IMR-90 (cell line): ENCODE data around the gene THADA. TPM values are rescaled to one million over a fixed set of nuclear protein-coding genes. Genes with fewer than 3 reads are reported as not detected.

Experiments used
- ATAC-seq: fragments of 200-7000 bp; cut with Tn5 transposase; 2 replicates; pipeline ENCODE4 v1.9.1; 2020; ENCODE audit warnings: low read depth, mild to moderate bottlenecking, moderate library complexity
- BruUV-seq: library from RNA; stranded (reverse); fragments of 400-500 nt; replicated peaks from 2 replicates; lab custom pipeline; 2021; lab: Mats Ljungman, UMichigan
- CTCF ChIA-PET: fragments of 300-600 bp; formaldehyde crosslinking; extraction: SDS; loops from one replicate; lab custom pipeline; 2021; ENCODE audit warnings: antibody characterized with exemption; lab: Yijun Ruan, JAX
- POLR2A ChIA-PET: fragments of 300-600 bp; sonication (Branson Sonifier 250); formaldehyde crosslinking; loops from one replicate; lab custom pipeline; 2022; ENCODE audit warnings: antibody characterized with exemption; ENCODE audit not compliant: unreplicated experiment; lab: Charles Lee
- DNase-seq: peaks from one replicate; pipeline ENCODE4 v3.0.0; 2013
- H2AFZ ChIP-seq: replicated peaks from 2 replicates; pipeline ENCODE3; 2013; ENCODE audit warnings: low read length, mild to moderate bottlenecking; ENCODE audit not compliant: poor library complexity
- H2AK5ac ChIP-seq: 2 replicates; pipeline ENCODE4 v1.6.1; 2013; ENCODE audit warnings: low read depth, low read length, inconsistent platforms
- H2AK9ac ChIP-seq: replicated peaks from 2 replicates; pipeline ENCODE3; 2013; ENCODE audit warnings: mild to moderate bottlenecking, low read depth, low read length, moderate library complexity; ENCODE audit not compliant: poor library complexity
- H2BK120ac ChIP-seq: 2 replicates; pipeline ENCODE4 v1.6.1; 2013; ENCODE audit warnings: low read depth, low read length, inconsistent platforms
- H2BK15ac ChIP-seq: 3 replicates; pipeline ENCODE4 v1.6.1; 2013; ENCODE audit warnings: low read depth, low read length, inconsistent platforms
- H2BK20ac ChIP-seq: 2 replicates; pipeline ENCODE4 v1.6.1; 2013; ENCODE audit warnings: low read depth, mild to moderate bottlenecking, inconsistent platforms, low read length, moderate library complexity
- H2BK5ac ChIP-seq: 2 replicates; pipeline ENCODE4 v1.6.1; 2013; ENCODE audit warnings: mild to moderate bottlenecking, low read depth, low read length, inconsistent platforms; ENCODE audit not compliant: poor library complexity, severe bottlenecking
- H3K14ac ChIP-seq: replicated peaks from 2 replicates; pipeline ENCODE4 v1.6.1; 2013; ENCODE audit warnings: low read depth, low read length, inconsistent platforms
- H3K18ac ChIP-seq: 2 replicates; pipeline ENCODE4 v1.6.1; 2013; ENCODE audit warnings: low read depth, low read length, control low read depth
- H3K23ac ChIP-seq: 2 replicates; pipeline ENCODE4 v1.6.1; 2013; ENCODE audit warnings: low read depth, low read length, inconsistent platforms
- H3K27ac ChIP-seq: 2 replicates; pipeline ENCODE4 v1.5.1; 2013; ENCODE audit warnings: mild to moderate bottlenecking, control low read depth, low read length; ENCODE audit not compliant: insufficient read depth
- H3K27me3 ChIP-seq: 2 replicates; pipeline ENCODE4 v1.6.1; 2013; ENCODE audit warnings: low read length; ENCODE audit not compliant: control insufficient read depth, insufficient read depth
- H3K36me3 ChIP-seq: 2 replicates; pipeline ENCODE4 v1.6.1; 2013; ENCODE audit warnings: low read length, mixed read lengths; ENCODE audit not compliant: control insufficient read depth, insufficient read depth
- H3K4ac ChIP-seq: 2 replicates; pipeline ENCODE4 v1.6.1; 2013; ENCODE audit warnings: low read depth, low read length, inconsistent platforms
- H3K4me1 ChIP-seq: 2 replicates; pipeline ENCODE4 v1.6.1; 2013; ENCODE audit warnings: low read length, mixed read lengths; ENCODE audit not compliant: control insufficient read depth, insufficient read depth
- H3K4me2 ChIP-seq: 2 replicates; pipeline ENCODE4 v1.6.1; 2013; ENCODE audit warnings: low read depth, mild to moderate bottlenecking, control low read depth, low read length, moderate library complexity
- H3K4me3 ChIP-seq: 2 replicates; pipeline ENCODE4 v1.5.1; 2013; ENCODE audit warnings: low read depth, mild to moderate bottlenecking, control low read depth, low read length, moderate library complexity; ENCODE audit not compliant: insufficient read depth
- H3K56ac ChIP-seq: 2 replicates; pipeline ENCODE4 v1.6.1; 2013; ENCODE audit warnings: low read length, inconsistent platforms; ENCODE audit not compliant: insufficient read depth; ENCODE audit errors: extremely low read depth
- H3K79me1 ChIP-seq, 2 experiments: 2 replicates each; pipeline ENCODE4 v1.6.1; 2013; ENCODE audit warnings: low read length in 2 of 2, inconsistent platforms in 1 of 2, low read depth in 1 of 2
- H3K9ac ChIP-seq: 2 replicates; pipeline ENCODE4 v1.6.1; 2013; ENCODE audit warnings: low read depth, low read length, control low read depth
- H3K9me1 ChIP-seq: 2 replicates; pipeline ENCODE4 v1.6.1; 2013; ENCODE audit warnings: low read length, inconsistent platforms; ENCODE audit not compliant: insufficient read depth
- H3K9me3 ChIP-seq: 2 replicates; pipeline ENCODE4 v1.6.1; 2013; ENCODE audit warnings: low read length; ENCODE audit not compliant: control insufficient read depth, insufficient read depth
- H4K20me1 ChIP-seq: 2 replicates; pipeline ENCODE4 v1.6.1; 2013; ENCODE audit warnings: low read length, inconsistent platforms; ENCODE audit not compliant: insufficient read depth
- H4K5ac ChIP-seq: 2 replicates; pipeline ENCODE4 v1.6.1; 2013; ENCODE audit warnings: mild to moderate bottlenecking, low read depth, low read length, control low read depth
- H4K8ac ChIP-seq, 2 experiments: 2 replicates each; pipeline ENCODE4 v1.6.1; 2013; ENCODE audit warnings: low read depth in 2 of 2, low read length in 2 of 2, control low read depth in 1 of 2, inconsistent platforms in 1 of 2
- H4K91ac ChIP-seq: 2 replicates; pipeline ENCODE4 v1.6.1; 2013; ENCODE audit warnings: low read depth, low read length, inconsistent platforms; ENCODE audit not compliant: insufficient read depth
- BHLHE40 ChIP-seq: fragments of 150-350 bp; IDR thresholded peaks from 2 replicates; pipeline ENCODE4 v1.6.1; 2016; ENCODE audit warnings: mild to moderate bottlenecking, low read depth, low read length
- CEBPB ChIP-seq: IDR thresholded peaks from 2 replicates; pipeline ENCODE4 v1.6.1; 2012; ENCODE audit warnings: low read depth, low read length, improper control_type of control experiment
- FOS ChIP-seq: fragments of 150-350 bp; IDR thresholded peaks from 2 replicates; pipeline ENCODE4 v1.6.1; 2016; ENCODE audit warnings: low read depth, low read length
- MAFK ChIP-seq: IDR thresholded peaks from 2 replicates; pipeline ENCODE4 v1.6.1; 2012; ENCODE audit warnings: low read depth, low read length, improper control_type of control experiment
- MAZ ChIP-seq: IDR thresholded peaks from 2 replicates; pipeline ENCODE4 v1.6.1; 2012; ENCODE audit warnings: low read depth, mild to moderate bottlenecking, low read length, improper control_type of control experiment, moderate library complexity, borderline replicate concordance
- POLR2A ChIP-seq: IDR thresholded peaks from 2 replicates; pipeline ENCODE4 v1.6.1; 2012; ENCODE audit warnings: mild to moderate bottlenecking, low read depth, low read length
- RCOR1 ChIP-seq: IDR thresholded peaks from 2 replicates; pipeline ENCODE4 v1.6.1; 2012; ENCODE audit warnings: mild to moderate bottlenecking, low read length, improper control_type of control experiment; ENCODE audit not compliant: insufficient replicate concordance
- RFX5 ChIP-seq: IDR thresholded peaks from 2 replicates; pipeline ENCODE4 v1.8.0; 2012; ENCODE audit warnings: low read depth, mild to moderate bottlenecking, low read length, moderate library complexity
- SMC3 ChIP-seq: fragments of 150-350 bp; IDR thresholded peaks from 2 replicates; pipeline ENCODE4 v1.6.1; 2016; ENCODE audit warnings: low read depth, mild to moderate bottlenecking, antibody characterized with exemption, low read length, moderate library complexity
- WGBS, 2 experiments: methylation state at CpG; one replicate each; pipeline versions ENCODE4 v1.1.5 to v1.1.7; 2013; ENCODE audit warnings: missing lambda C conversion rate in 2 of 2; ENCODE audit not compliant: insufficient read length in 1 of 2; ENCODE audit errors: extremely low coverage in 2 of 2; 5-methylcytosine and 5-hydroxymethylcytosine counted together
- dilution Hi-C: fragments of 300-500 bp; cut with HindIII; formaldehyde crosslinking; loops from one replicate; pipeline ENCODE4 v1.14.3; 2018; ENCODE audit warnings: low sequenced_read_pairs; ENCODE audit not compliant: unreplicated experiment
- in situ Hi-C: fragments of 300-500 bp; cut with MboI; formaldehyde crosslinking; loops from 3 replicates; pipeline ENCODE4 v1.14.3; 2019; ENCODE audit warnings: low sequenced_read_pairs, inconsistent platforms, mixed read lengths
- intact Hi-C: fragments of 100-400 bp; cut with micrococcal nuclease; formaldehyde crosslinking; loops from 2 replicates; pipeline ENCODE4 v1.10.0; 2022
- polyA plus RNA-seq, 3 experiments: library from polyadenylated mRNA; depleted of rRNA; stranded (reverse); fragments of >200 nt; gene quantifications; 2 replicates each; pipeline ENCODE4 v1.2.3, GENCODE V29; 2012; ENCODE audit warnings: low replicate concordance in 1 of 3
- total RNA-seq: library from RNA; depleted of rRNA; stranded (reverse); fragments of >200 nt; gene quantifications from 2 replicates; pipeline ENCODE4 v1.2.3, GENCODE V29; 2012
- TF ChIP-seq, protein P1 (sequence below): fragments of 150-350 bp; IDR thresholded peaks from 2 replicates; pipeline ENCODE4 v1.6.1; 2017; ENCODE audit warnings: mild to moderate bottlenecking, antibody characterized with exemption, low read length, low read depth
- TF ChIP-seq, protein P2 (sequence below): fragments of 150-350 bp; IDR thresholded peaks from 2 replicates; pipeline ENCODE4 v1.6.1; 2016; ENCODE audit warnings: low read depth, mild to moderate bottlenecking, low read length, moderate library complexity, borderline replicate concordance
- TF ChIP-seq, protein P3 (sequence below): conservative IDR thresholded peaks from 2 replicates; pipeline ENCODE4 v1.5.1; 2012; ENCODE audit warnings: mild to moderate bottlenecking, low read depth, low read length, improper control_type of control experiment

THADA gene
- total and polyA plus RNA-seq, 2 of the 4 experiments (the other 2 are of a cell fraction): 10.5 to 21.3 TPM

DNA sequence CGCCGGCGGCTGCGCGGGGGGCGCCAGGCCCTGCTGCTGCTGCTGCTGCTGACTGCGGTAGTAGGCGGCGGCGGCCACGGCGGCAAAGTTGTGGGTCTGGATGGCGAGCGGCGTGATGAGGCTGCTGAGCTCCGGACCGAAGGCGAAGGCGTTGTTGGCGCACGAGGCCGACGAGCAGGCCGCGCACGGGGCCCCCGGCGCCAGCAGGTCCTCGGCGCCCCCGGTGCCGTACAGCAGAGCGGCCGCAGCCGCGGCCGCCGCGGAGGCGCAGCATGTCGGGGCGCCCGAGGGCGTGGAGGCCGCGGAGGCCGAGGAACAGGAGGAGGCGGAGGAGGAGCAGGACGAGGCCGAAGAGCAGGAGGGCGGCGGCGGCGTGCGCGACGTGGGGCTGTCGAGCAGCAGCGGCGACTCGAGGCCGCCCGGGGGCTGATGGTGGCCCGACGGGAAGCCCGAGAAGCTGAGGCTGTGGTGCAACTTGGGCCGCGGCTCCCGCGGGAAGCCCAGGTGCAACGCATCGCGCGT, 371.2 kb downstream of the THADA start (continued):
- TF ChIP-seq SMC3: no peak

DNA sequence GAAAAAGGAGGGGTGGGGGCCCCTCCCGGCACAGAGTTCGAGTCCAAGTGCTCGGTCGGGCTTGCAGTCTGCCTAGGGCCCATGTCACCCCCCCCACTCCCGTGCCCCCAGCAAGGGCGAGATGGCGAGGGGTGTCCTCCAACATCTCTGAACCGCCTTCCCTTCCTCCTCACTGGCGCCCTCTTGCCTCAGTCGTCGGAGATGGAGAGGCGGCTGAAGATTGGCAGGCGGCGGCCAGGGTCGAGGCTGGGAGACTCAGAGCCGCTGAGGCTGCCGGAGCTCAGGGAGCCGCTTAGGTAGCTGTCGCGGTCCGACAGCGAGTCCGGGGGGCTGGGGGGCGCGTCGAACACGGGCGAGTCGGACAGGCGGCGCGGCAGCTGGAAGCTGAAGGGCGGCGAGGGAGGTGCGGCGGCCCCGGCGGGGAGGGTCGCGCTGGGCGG, 371.7 kb downstream of the THADA start:
- Histone ChIP-seq H3K4me3 (peak overlapping the region; percentile 87), H2BK5ac (peak overlapping the region; percentile 98), H2AK9ac (peak overlapping the region; percentile 85), H3K4ac (peak overlapping the region; percentile 77), H3K56ac (peak overlapping the region; percentile 77; the same call in 1 of the 2 replicates), H2AK5ac (peak overlapping the region; percentile 6), H4K8ac (peak overlapping the region in 1 of 2 experiments; percentile 73; a peak in 1 of 4 replicates), H2BK15ac (no peak overlapping the region), H3K18ac (peak overlapping the region; percentile 1; the same call in 1 of the 2 replicates), H3K27ac (peak overlapping the region; percentile 96), H3K4me1 (peaks cover 17% of the 10 kb centered on the region), H3K14ac (peak overlapping the region; percentile 38), H4K20me1 (peaks cover 37% of the 10 kb centered on the region), H4K5ac (0 out of 2 replicates have a peak overlapping the region, but pooled peaks have one; percentile 1), H2AFZ (peak overlapping the region; percentile 53), H3K4me2 (peak overlapping the region; percentile 44; the same call in 1 of the 2 replicates), H4K91ac (peak overlapping the region; percentile 39; the same call in 1 of the 2 replicates), H3K23ac (peak overlapping the region; percentile 41; the same call in 1 of the 2 replicates), H3K9me3 (no peaks in the 10 kb centered on the region), H2BK20ac (no peak overlapping the region), H2BK120ac (peak overlapping the region; percentile 30; the same call in 1 of the 2 replicates), H3K9ac (peak overlapping the region; percentile 91), H3K9me1 (peaks cover 3% of the 10 kb centered on the region), H3K27me3 (no peaks in the 10 kb centered on the region), H3K79me1 (peaks cover 10 to 21% of the 10 kb centered on the region in 2 experiments), H3K36me3 (peaks cover 24% of the 10 kb centered on the region)
- intact Hi-C loops (loop anchor here (5.0 kb wide), 1 partner anchor 137 kb away; no protein-coding TSS in a partner anchor), in situ Hi-C loops (loop anchor here (10.0 kb wide), 2 partner anchors 149 to 249 kb away; no protein-coding TSS in a partner anchor), dilution Hi-C loops (no loop called here)
- POLR2A ChIA-PET: interaction anchor here (0.6 kb wide), 1 partner anchor 177 kb away, joined by 3 read pairs; no protein-coding TSS in a partner anchor
- no peak for ATAC-seq
- peak; percentile 72 for DNase-seq
- BruUV-seq: no TSS peak
- WGBS, 2 experiments: 1% methylated on average over 16 of the region's 41 CpGs; no CpG with 5 or more reads in 1 of the 2 experiments
- CTCF ChIA-PET: interaction anchor here (2.2 kb wide), 1 partner anchor 249 kb away, joined by 8 read pairs; no protein-coding TSS in a partner anchor
- TF ChIP-seq RFX5: no peak
- no peak for TF ChIP-seq CEBPB
- no peak for TF ChIP-seq BHLHE40
- no peak for TF ChIP-seq FOS
- TF ChIP-seq MAFK: no peak
- no peak for TF ChIP-seq RCOR1
- TF ChIP-seq, protein P1, sequence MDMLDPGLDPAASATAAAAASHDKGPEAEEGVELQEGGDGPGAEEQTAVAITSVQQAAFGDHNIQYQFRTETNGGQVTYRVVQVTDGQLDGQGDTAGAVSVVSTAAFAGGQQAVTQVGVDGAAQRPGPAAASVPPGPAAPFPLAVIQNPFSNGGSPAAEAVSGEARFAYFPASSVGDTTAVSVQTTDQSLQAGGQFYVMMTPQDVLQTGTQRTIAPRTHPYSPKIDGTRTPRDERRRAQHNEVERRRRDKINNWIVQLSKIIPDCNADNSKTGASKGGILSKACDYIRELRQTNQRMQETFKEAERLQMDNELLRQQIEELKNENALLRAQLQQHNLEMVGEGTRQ: no peak
- TF ChIP-seq POLR2A: no peak
- TF ChIP-seq, protein P2, sequence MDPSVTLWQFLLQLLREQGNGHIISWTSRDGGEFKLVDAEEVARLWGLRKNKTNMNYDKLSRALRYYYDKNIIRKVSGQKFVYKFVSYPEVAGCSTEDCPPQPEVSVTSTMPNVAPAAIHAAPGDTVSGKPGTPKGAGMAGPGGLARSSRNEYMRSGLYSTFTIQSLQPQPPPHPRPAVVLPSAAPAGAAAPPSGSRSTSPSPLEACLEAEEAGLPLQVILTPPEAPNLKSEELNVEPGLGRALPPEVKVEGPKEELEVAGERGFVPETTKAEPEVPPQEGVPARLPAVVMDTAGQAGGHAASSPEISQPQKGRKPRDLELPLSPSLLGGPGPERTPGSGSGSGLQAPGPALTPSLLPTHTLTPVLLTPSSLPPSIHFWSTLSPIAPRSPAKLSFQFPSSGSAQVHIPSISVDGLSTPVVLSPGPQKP: no peak
- TF ChIP-seq, protein P3, sequence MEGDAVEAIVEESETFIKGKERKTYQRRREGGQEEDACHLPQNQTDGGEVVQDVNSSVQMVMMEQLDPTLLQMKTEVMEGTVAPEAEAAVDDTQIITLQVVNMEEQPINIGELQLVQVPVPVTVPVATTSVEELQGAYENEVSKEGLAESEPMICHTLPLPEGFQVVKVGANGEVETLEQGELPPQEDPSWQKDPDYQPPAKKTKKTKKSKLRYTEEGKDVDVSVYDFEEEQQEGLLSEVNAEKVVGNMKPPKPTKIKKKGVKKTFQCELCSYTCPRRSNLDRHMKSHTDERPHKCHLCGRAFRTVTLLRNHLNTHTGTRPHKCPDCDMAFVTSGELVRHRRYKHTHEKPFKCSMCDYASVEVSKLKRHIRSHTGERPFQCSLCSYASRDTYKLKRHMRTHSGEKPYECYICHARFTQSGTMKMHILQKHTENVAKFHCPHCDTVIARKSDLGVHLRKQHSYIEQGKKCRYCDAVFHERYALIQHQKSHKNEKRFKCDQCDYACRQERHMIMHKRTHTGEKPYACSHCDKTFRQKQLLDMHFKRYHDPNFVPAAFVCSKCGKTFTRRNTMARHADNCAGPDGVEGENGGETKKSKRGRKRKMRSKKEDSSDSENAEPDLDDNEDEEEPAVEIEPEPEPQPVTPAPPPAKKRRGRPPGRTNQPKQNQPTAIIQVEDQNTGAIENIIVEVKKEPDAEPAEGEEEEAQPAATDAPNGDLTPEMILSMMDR: peak; percentile 48
- TF ChIP-seq MAZ: 0 out of 2 replicates have a peak, but pooled peaks have one; percentile 36
